IMR-90 (cell line): ENCODE results near the gene KRTAP12-1.

Experiments used
- CTCF ChIP-seq: conservative IDR thresholded peaks from 2 replicates; pipeline ENCODE4 v1.5.1; 2012; ENCODE audit warnings: mild to moderate bottlenecking, low read depth, low read length, improper control_type of control experiment
- POLR2A ChIP-seq: IDR thresholded peaks from 2 replicates; pipeline ENCODE4 v1.6.1; 2012; ENCODE audit warnings: mild to moderate bottlenecking, low read depth, low read length
- RAD21 ChIP-seq: IDR thresholded peaks from 2 replicates; pipeline ENCODE4 v1.6.1; 2012; ENCODE audit warnings: low read length, improper control_type of control experiment

GRCh38 chr21:44730028-44730395 is 48.0 kb upstream of the KRTAP12-1 start:
- TF ChIP-seq CTCF, result no peak
- no peak for TF ChIP-seq RAD21
- no peak for TF ChIP-seq POLR2A
